Stimulated activated CD4-positive, alpha-beta T cell treated with anti-CD3 and anti-CD28 coated beads, Interleukin-1b, Interleukin-23, amount 100 ng/mL, for 24 hours (primary cell): ENCODE measurements around the gene GALNTL6.
"Not testable (repeated sequence)": the region's sequence is repeated elsewhere in the genome, so short reads cannot be mapped to it uniquely, and the experiment has no call there.

Source experiments
- DNase-seq, 4 experiments: peaks; one replicate each; pipeline ENCODE4 v3.0.0-alpha.2; 2020; ENCODE audit warnings: low read depth in 4 of 4, low spot score in 1 of 4

Gene GALNTL6

GRCh38 chr4:172963498-172964294 is 1150.5 kb downstream of the GALNTL6 start:
- no peak for DNase-seq

- DNase-seq = not testable (repeated sequence)
These were observed 1157.0 kb downstream of the GALNTL6 start for GRCh38 chr4:172970189-172970588.

- DNase-seq = no peak
These were observed 1161.4 kb downstream of the GALNTL6 start for GRCh38 chr4:172974586-172974985.

GRCh38 chr4:172975651-172976229 is 1162.5 kb downstream of the GALNTL6 start:
- no peak for DNase-seq

GRCh38 chr4:172977491-172978041 is 1164.4 kb downstream of the GALNTL6 start:
- not testable (repeated sequence) for DNase-seq

- DNase-seq = no peak
These were observed 1165.6 kb downstream of the GALNTL6 start for GRCh38 chr4:172978848-172979247.

GRCh38 chr4:172979332-172979731 is 1166.1 kb downstream of the GALNTL6 start:
- DNase-seq = no peak

- DNase-seq = no peak
These were observed 1167.0 kb downstream of the GALNTL6 start for GRCh38 chr4:172980219-172980618.

GRCh38 chr4:172982151-172982590 is 1169.0 kb downstream of the GALNTL6 start:
- DNase-seq = no peak

GRCh38 chr4:172983014-172983413 is 1169.8 kb downstream of the GALNTL6 start:
- DNase-seq = no peak

- DNase-seq = no peak
These were observed 1170.4 kb downstream of the GALNTL6 start for GRCh38 chr4:172983631-172984030.

- no peak for DNase-seq
These were observed 1172.3 kb downstream of the GALNTL6 start for GRCh38 chr4:172985552-172985951.

- no peak for DNase-seq
These were observed 1172.9 kb downstream of the GALNTL6 start for GRCh38 chr4:172986114-172986513.

- DNase-seq = no peak
These were observed 1177.0 kb downstream of the GALNTL6 start for GRCh38 chr4:172989984-172990820.

GRCh38 chr4:172992648-172993378 is 1179.6 kb downstream of the GALNTL6 start:
- no peak for DNase-seq

- DNase-seq = no peak
These were observed 1182.0 kb downstream of the GALNTL6 start for GRCh38 chr4:172995161-172995560.

- no peak for DNase-seq
These were observed 1182.5 kb downstream of the GALNTL6 start for GRCh38 chr4:172995704-172996103.

- DNase-seq = no peak
These were observed 1183.5 kb downstream of the GALNTL6 start for GRCh38 chr4:172996571-172997216.

GRCh38 chr4:172997217-172997609 is 1184.0 kb downstream of the GALNTL6 start:
- no peak for DNase-seq

GRCh38 chr4:172997856-172998255 is 1184.7 kb downstream of the GALNTL6 start:
- DNase-seq = no peak
